Measurements from ENCODE around the gene UBAC2. TPM values are rescaled to one million over a fixed set of nuclear protein-coding genes. Genes with fewer than 3 reads are reported as not detected.

UBAC2 gene, protein sequence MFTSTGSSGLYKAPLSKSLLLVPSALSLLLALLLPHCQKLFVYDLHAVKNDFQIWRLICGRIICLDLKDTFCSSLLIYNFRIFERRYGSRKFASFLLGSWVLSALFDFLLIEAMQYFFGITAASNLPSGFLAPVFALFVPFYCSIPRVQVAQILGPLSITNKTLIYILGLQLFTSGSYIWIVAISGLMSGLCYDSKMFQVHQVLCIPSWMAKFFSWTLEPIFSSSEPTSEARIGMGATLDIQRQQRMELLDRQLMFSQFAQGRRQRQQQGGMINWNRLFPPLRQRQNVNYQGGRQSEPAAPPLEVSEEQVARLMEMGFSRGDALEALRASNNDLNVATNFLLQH
- 56.7 and 59.1 TPM in 2 replicates for total RNA-seq

DNA sequence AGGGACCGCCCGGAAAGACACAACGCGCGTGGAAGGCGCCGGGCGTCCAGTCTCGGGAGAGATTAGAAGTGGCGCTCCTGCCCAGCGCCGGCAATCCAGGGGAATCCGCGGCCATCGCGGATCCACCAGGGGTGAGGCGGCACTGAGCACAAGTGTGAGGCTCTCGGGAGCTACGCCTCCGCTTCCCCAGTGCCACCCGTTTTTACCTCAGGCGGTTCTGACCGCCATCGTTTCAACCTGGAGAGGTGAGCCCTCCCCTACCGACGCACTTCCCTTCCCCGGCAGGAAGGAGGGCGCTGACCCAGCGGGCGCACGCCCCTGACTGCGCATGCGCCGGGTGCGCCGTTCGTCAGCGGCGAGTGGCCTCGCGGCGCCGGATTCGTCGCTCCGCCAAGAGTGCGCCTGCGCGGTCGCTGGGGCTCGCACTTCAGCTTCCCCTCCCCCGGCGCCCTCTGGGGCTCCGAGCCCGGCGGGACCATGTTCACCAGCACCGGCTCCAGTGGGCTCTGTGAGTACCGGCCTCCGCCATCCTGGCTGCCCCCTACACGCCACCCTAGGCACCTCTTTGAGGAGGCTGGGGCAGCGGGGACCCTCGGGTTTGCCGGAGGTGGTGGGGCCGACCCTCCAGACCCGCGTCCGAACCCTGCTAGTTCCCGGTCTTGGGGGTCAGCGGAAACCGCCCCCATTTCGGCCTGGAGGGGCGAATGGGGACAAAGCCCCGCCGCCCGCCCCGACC, at the start of gene UBAC2:
TSS of gene UBAC2 (plus strand) at position 423 of the 736 bp plus-strand sequence. CDS start at position 478, 55 bp downstream.

DNA sequence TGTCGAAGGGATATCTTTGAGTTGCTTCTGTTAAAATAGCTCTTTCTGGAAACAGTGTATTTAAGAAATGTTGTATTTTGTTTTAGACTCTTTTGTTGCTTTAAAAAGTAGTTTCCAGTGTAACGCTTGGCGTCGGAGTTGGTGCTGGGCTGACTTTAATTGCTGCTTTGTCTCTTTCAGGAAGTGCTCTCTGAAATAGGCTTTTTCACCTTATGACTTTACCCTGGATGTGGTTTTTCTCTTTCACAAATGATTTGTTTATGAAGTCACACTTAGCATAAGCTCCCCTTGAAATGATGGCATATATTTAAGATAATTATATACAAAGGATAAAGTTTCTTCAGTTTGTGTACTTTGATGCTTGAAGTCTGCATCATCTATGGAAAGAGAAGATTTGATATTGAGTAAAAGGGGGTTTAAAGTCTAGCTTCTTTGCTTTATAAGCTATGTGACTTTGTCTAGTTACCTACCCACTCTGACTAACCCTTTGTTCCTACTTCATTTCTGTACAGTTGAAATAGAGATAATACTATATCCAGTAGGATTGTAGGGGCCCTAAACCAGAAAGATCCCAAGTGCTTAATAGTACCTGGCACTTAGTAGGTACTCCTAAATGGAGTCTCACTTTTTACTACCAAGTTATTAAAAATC, 57.7 kb downstream of the UBAC2 start, which contains the start of gene GPR18:
TSS of gene GPR18 (minus strand) at position 170 of the 651 bp plus-strand sequence. CDS start 2,507 bp downstream, outside the sequence.

GRCh38 chr13:99307247-99307646, 106.6 kb downstream of the UBAC2 start, which contains the start of gene GPR183:
GPR183 (minus strand) TSS chr13:99307399; CDS start chr13:99296145, 11,254 bp downstream.

Other genes with a start within 250 kb of the UBAC2 start
- gene DOCK9, start 222.8 kb upstream of the UBAC2 start, total RNA-seq: 11.8 and 20.0 TPM in 2 replicates
- not detected in 2 replicates for gene GPR18, start 57.5 kb downstream of the UBAC2 start, total RNA-seq
- gene GPR183, start 106.5 kb downstream of the UBAC2 start, total RNA-seq: 0.18 TPM in 1 of 2 replicates, not detected in the other